Measurements from ENCODE around the gene DOK3.
A peak's percentile ranks its signal among the peaks of the same experiment; 100 is the strongest.

The DOK3 gene

DNA sequence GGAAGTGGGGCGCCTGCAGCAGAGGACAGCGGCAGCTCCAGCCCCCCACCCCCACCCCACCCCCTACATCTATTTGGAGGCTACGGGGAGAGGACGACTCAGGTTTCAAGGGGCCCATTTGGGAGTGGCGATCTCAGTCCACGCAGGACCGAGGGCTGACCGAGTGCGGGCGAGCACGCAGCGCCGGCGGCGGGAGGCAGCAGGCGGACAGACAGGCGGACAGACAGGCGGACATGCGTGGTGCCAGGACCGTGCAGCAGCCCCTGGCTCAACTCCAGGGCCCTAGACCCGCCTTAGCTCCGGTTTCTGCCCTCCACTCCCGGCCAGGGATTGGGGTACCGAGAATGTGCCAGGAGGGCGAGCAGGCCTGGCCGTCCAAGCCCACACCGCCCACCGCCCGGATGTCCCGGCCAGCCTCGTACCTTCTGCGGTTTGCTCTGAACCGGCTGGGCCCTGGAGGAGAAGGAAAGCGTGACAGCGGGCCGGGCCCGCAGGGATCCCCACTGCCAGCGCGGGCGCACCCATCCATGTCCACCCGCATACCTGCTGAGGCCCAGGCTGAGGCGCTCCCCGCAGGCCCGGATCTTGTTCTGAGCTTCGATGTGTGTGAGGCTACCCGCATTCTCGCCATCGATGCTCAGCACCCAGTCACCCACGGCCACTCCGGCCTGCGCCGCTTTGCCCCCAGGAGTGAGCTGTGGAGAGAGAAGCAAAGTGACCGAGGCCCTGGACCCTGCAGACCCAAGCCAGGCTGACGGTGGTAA is 17.5 kb downstream of the DOK3 start:
- ChIA-PET POLR2A (ENCODE audit: low non-redundant PET) (interaction anchor here (0.6 kb wide), 1 partner anchor 241 kb away, joined by 3 read pairs; no protein-coding TSS in a partner anchor), CTCF (interaction anchor here (0.9 to 1.5 kb wide), 5 partner anchors 9 to 89 kb away, joined by 3 to 14 read pairs (median 5); no protein-coding TSS in a partner anchor)
- no peak for TF ChIP-seq CTCF (conservative IDR thresholded peaks at IDR 0.05; ENCODE audit: low read depth)
- peak overlapping the region; percentile 96 for H3K27ac ChIP-seq
- DNase-seq (ENCODE audit: low spot score) = no peak

GRCh38 chr5:177491429-177491945 is 18.1 kb downstream of the DOK3 start:
- ChIA-PET CTCF (interaction anchor here (0.6 to 1.5 kb wide), 4 partner anchors 13 to 88 kb away, joined by 3 to 14 read pairs (median 4); no protein-coding TSS in a partner anchor), POLR2A (ENCODE audit: low non-redundant PET) (no interaction called here)
- peak overlapping the region; percentile 96 for H3K27ac ChIP-seq
- no peak for DNase-seq (ENCODE audit: low spot score)
- TF ChIP-seq CTCF (conservative IDR thresholded peaks at IDR 0.05; ENCODE audit: low read depth) = peak; percentile 96

DNA sequence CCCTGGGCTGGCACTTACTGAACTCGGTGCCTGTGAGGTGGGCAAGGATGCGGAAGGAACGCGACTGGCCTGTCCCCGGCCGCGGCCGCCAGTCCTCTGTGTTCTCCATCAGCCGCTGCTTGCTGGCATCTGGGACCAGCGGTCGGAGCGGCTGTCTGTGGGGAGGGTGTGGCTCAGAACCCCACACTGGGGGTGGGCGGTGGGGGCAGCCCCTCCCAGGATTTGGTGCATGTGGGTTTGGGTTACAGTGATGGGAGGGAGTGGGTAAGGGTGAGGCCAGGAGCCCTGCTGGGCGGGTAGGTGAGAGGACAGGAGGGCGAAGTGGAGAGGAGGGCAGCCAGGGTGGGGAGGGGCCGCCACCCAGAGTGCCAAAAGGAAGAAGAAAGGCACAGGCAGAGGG is 18.6 kb downstream of the DOK3 start:
- CTCF ChIA-PET = interaction anchor here (0.6 to 1.5 kb wide), 4 partner anchors 12 to 88 kb away, joined by 3 to 14 read pairs (median 4); no protein-coding TSS in a partner anchor
- no peak for TF ChIP-seq CTCF (conservative IDR thresholded peaks at IDR 0.05; ENCODE audit: low read depth)
- peak overlapping the region; percentile 96 for H3K27ac ChIP-seq
- DNase-seq (ENCODE audit: low spot score) = no peak
- POLR2A ChIA-PET (ENCODE audit: low non-redundant PET) = no interaction called here

GRCh38 chr5:177490311-177490991 is 19.2 kb downstream of the DOK3 start:
- CTCF ChIA-PET = interaction anchor here (0.8 kb wide), 1 partner anchor 16 kb away, joined by 3 read pairs; no protein-coding TSS in a partner anchor
- no peak for DNase-seq (ENCODE audit: low spot score)

GRCh38 chr5:177489119-177489716 is 20.4 kb downstream of the DOK3 start:
- ChIA-PET POLR2A (ENCODE audit: low non-redundant PET) (no interaction called here), CTCF (interaction anchor here (1.4 kb wide), 2 partner anchors 11 to 12 kb away, joined by 4 to 9 read pairs; no protein-coding TSS in a partner anchor)
- H3K27ac ChIP-seq = peak overlapping the region; percentile 96
- DNase-seq (ENCODE audit: low spot score) = no peak
- no peak for TF ChIP-seq CTCF (conservative IDR thresholded peaks at IDR 0.05; ENCODE audit: low read depth)

More at GRCh38 chr5:177490311-177490991, 19.2 kb downstream of the DOK3 start:
- H3K27ac ChIP-seq = peak overlapping the region; percentile 96
- POLR2A ChIA-PET (ENCODE audit: low non-redundant PET) = no interaction called here
- TF ChIP-seq CTCF (conservative IDR thresholded peaks at IDR 0.05; ENCODE audit: low read depth) = no peak

DNA sequence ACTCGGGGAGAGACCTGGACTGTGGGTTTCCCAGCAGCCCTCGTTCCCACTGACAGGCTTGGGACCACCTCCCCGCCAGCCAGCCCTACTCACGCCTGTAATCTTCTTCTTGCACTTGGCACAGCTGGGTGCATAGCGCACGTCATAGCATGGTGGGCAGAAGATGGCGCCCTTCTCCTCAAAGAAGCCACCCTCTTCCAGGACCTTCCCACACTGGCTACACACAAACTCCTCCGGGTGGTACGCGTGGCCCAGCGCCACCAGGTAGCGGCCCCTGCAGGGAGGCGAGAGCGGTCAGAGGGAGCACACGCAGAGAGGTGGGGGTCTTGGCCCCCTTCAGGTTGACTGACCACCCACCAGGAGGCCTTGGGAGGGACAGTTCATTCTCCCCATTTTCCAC is 21.7 kb downstream of the DOK3 start:
- POLR2A ChIA-PET (ENCODE audit: low non-redundant PET) = no interaction called here
- no peak for TF ChIP-seq CTCF (conservative IDR thresholded peaks at IDR 0.05; ENCODE audit: low read depth)
- CTCF ChIA-PET = interaction anchor here (1.1 kb wide), 1 partner anchor 84 kb away, joined by 5 read pairs; no protein-coding TSS in a partner anchor

More for the DNA sequence above, 21.7 kb downstream of the DOK3 start:
- no peak for DNase-seq (ENCODE audit: low spot score)
- H3K27ac ChIP-seq = peak overlapping the region; percentile 96
